PFSK-1 (cell line): Measurements from ENCODE around the gene KRTAP4-2.

Experiments
- POLR2AphosphoS5 ChIP-seq: IDR thresholded peaks from 2 replicates; pipeline ENCODE4 v1.6.1; 2012; ENCODE audit warnings: low read depth, mild to moderate bottlenecking, control low read depth, low read length, moderate library complexity
- SIN3A ChIP-seq: IDR thresholded peaks from 2 replicates; pipeline ENCODE4 v1.6.1; 2012; ENCODE audit warnings: mild to moderate bottlenecking, low read length, moderate library complexity, borderline replicate concordance; ENCODE audit not compliant: insufficient read depth
- TF ChIP-seq, protein P1 (sequence below), 2 experiments: IDR thresholded peaks; 2 replicates each; pipeline versions ENCODE4 v1.6.1 to v1.8.0; 2011 to 2012; ENCODE audit warnings: low read depth in 2 of 2, low read length in 2 of 2, control low read depth in 1 of 2, inconsistent platforms in 1 of 2, mild to moderate bottlenecking in 1 of 2, moderate library complexity in 1 of 2; ENCODE audit not compliant: insufficient read depth in 1 of 2

DNA sequence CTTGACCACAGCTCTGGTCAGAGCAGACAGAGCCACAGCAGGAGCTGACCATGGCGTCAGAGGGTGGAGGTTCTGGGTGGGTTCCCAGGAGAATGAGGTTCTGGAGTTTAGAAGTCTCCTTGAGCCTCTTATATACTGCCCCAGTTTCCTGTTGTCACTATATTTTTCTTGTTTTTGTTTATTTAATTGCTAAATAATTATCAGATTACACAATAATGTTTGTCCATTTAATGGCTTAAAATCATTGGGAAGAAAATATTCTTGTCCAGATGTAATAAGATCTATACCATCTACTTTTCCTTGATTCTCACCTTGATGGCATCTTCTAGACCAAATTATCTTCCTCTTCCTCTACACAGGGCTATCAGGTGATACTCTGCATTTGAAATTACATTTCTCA, 9.9 kb downstream of the KRTAP4-2 start, which contains the start of gene KRTAP4-3:
- no peak for TF ChIP-seq SIN3A
- no peak for TF ChIP-seq POLR2AphosphoS5
- TF ChIP-seq, protein P1, sequence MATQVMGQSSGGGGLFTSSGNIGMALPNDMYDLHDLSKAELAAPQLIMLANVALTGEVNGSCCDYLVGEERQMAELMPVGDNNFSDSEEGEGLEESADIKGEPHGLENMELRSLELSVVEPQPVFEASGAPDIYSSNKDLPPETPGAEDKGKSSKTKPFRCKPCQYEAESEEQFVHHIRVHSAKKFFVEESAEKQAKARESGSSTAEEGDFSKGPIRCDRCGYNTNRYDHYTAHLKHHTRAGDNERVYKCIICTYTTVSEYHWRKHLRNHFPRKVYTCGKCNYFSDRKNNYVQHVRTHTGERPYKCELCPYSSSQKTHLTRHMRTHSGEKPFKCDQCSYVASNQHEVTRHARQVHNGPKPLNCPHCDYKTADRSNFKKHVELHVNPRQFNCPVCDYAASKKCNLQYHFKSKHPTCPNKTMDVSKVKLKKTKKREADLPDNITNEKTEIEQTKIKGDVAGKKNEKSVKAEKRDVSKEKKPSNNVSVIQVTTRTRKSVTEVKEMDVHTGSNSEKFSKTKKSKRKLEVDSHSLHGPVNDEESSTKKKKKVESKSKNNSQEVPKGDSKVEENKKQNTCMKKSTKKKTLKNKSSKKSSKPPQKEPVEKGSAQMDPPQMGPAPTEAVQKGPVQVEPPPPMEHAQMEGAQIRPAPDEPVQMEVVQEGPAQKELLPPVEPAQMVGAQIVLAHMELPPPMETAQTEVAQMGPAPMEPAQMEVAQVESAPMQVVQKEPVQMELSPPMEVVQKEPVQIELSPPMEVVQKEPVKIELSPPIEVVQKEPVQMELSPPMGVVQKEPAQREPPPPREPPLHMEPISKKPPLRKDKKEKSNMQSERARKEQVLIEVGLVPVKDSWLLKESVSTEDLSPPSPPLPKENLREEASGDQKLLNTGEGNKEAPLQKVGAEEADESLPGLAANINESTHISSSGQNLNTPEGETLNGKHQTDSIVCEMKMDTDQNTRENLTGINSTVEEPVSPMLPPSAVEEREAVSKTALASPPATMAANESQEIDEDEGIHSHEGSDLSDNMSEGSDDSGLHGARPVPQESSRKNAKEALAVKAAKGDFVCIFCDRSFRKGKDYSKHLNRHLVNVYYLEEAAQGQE (IDR thresholded peaks at IDR 0.05; ENCODE audit: insufficient read depth in 1 of 2, low read depth in 2 of 2, low read length in 2 of 2), result no peak
